CD4-positive, alpha-beta T cell (primary cell): ENCODE measurements around the gene VARS2. TPM values are rescaled to one million over a fixed set of nuclear protein-coding genes. Genes with fewer than 3 reads are reported as not detected.

Source experiments
- ATAC-seq: fragments of 200-7000 bp; cut with Tn5 transposase; one replicate; pipeline ENCODE4 v1.10.0; 2022; ENCODE audit warnings: mild to moderate bottlenecking; ENCODE audit not compliant: poor library complexity
- CTCF ChIA-PET: fragments of 350-600 bp; sonication (Branson Sonifier 250); formaldehyde crosslinking; loops from one replicate; lab custom pipeline; 2021; ENCODE audit warnings: antibody characterized with exemption, inconsistent platforms; lab: Charles Lee
- POLR2A ChIA-PET: fragments of 350-600 bp; sonication (Branson Sonifier 250); formaldehyde crosslinking; loops from one replicate; lab custom pipeline; 2021; ENCODE audit warnings: antibody characterized with exemption, inconsistent platforms; lab: Charles Lee
- DNase-seq, 14 experiments: peaks; one replicate each; pipeline ENCODE4 v3.0.0-alpha.2; 2013 to 2020; ENCODE audit warnings: mixed read lengths in 2 of 14
- H3K27ac ChIP-seq, 2 donors: one replicate each; pipeline versions ENCODE4 v1.5.1 to v1.7.0; 2013; ENCODE audit warnings: low read length in 2 of 2, low read depth in 1 of 2, mild to moderate bottlenecking in 1 of 2
- H3K27me3 ChIP-seq, 2 experiments: 1 replicate in 1 of 2; 2 replicates in 1 of 2; pipeline versions ENCODE4 v1.6.1 to v1.7.0; 2013; ENCODE audit warnings: low read length in 2 of 2, control low read depth in 1 of 2, mild to moderate bottlenecking in 1 of 2, moderate library complexity in 1 of 2; ENCODE audit not compliant: insufficient read depth in 2 of 2, control insufficient read depth in 1 of 2
- H3K36me3 ChIP-seq: one replicate; pipeline ENCODE4 v1.6.1; 2013; ENCODE audit warnings: low read length, control low read depth; ENCODE audit not compliant: insufficient read depth
- H3K4me1 ChIP-seq: one replicate; pipeline ENCODE4 v1.6.1; 2013; ENCODE audit warnings: low read length, control low read depth; ENCODE audit not compliant: insufficient read depth
- H3K4me3 ChIP-seq: one replicate; pipeline ENCODE4 v1.5.1; 2013; ENCODE audit warnings: mild to moderate bottlenecking, low read length, moderate library complexity
- H3K9me3 ChIP-seq, 2 experiments: 1 replicate in 1 of 2; 2 replicates in 1 of 2; pipeline versions ENCODE4 v1.6.1 to v1.7.0; 2013; ENCODE audit warnings: low read length in 2 of 2, mild to moderate bottlenecking in 2 of 2, control low read depth in 1 of 2, moderate library complexity in 1 of 2; ENCODE audit not compliant: control insufficient read depth in 1 of 2, insufficient read depth in 1 of 2
- H3K27ac Mint-ChIP-seq: one replicate; pipeline ENCODE4 v1.8.0; 2020; ENCODE audit warnings: mixed read lengths
- H3K27me3 Mint-ChIP-seq: one replicate; pipeline ENCODE4 v1.8.0; 2021; ENCODE audit warnings: mixed read lengths
- H3K36me3 Mint-ChIP-seq: one replicate; pipeline ENCODE4 v1.8.0; 2021; ENCODE audit warnings: low read depth, mixed read lengths
- H3K4me1 Mint-ChIP-seq: one replicate; pipeline ENCODE4 v1.8.0; 2021; ENCODE audit warnings: low read depth, mixed read lengths
- H3K4me3 Mint-ChIP-seq: one replicate; pipeline ENCODE4 v1.8.0; 2020; ENCODE audit warnings: mild to moderate bottlenecking, mixed read lengths
- H3K9me3 Mint-ChIP-seq: one replicate; pipeline ENCODE4 v1.8.0; 2020; ENCODE audit warnings: mixed read lengths
- intact Hi-C, 2 experiments: fragments of 100-400 bp; cut with DNase I in 1 of 2; cut with micrococcal nuclease in 1 of 2; formaldehyde crosslinking; loops; one replicate each; pipeline versions ENCODE4 v1.15.1 to v1.9.0; 2023 to 2025; cut with DNase I, micrococcal nuclease
- total RNA-seq, 174 experiments: library from RNA in 2 of 174; stranded (reverse) in 2 of 174; gene quantifications; one replicate each; pipeline ENCODE4 v1.2.3 and lab custom pipeline; 2021 to 2026
- TF ChIP-seq, protein P1 (sequence below): fragments of 200-600 bp; IDR thresholded peaks from one replicate; pipeline ENCODE4 v1.8.0; 2022; ENCODE audit warnings: antibody characterized with exemption, mild to moderate bottlenecking

The VARS2 gene
- total RNA-seq, 2 experiments from 2014 or later: 19.3 to 21.7 TPM

DNA sequence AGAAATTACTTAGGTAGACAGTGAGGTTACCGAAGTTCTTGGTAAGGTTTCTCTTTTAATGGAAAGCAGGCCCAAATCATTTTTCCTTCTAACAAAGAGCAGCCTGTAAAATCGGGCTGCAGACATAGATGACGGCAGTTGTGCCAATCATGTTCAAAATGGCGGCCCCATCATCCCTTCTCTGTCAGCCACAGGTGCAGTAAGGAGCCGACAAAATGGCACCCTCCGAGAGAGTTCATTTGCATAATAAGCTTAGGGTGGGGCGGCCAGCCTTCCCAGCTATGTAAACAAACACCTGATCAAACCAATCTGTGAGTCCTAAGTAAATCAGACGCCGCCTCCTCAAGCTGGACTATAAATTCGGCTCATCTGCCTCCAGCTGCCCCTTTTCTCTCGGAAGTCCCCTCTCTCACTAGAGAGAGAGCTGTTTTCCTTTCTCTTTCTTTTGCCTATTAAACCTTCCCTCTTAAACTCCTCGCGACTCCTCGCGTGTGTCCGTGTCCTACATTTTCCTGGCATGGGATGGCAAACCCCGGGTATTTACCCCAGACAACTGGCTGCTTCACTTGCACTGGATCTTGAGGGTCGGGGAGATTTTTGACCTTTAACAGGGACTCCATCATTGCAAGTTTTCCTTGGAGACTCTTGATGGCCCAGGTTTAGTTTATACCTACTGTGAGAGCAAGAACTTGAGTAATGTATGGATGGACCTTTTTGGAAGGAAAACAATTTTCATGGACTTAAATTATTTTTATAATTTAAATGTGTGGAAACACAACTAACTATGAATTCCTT is 38.6 kb upstream of the VARS2 start:
- intact Hi-C loops: loop anchor here in 1 of 2 experiments (2.0 kb wide), 1 partner anchor 131 kb away; the partner anchor contains the start of gene IER3
- Mint-ChIP-seq H3K27me3 (no peaks in the 10 kb centered on the region), H3K36me3 (peaks cover 11% of the 10 kb centered on the region), H3K9me3 (no peaks in the 10 kb centered on the region), H3K27ac (no peak overlapping the region), H3K4me1 (peaks cover 14% of the 10 kb centered on the region), H3K4me3 (no peak overlapping the region)
- no peaks in the 10 kb centered on the region for H3K36me3 ChIP-seq
- ChIA-PET POLR2A (no interaction called here), CTCF (no interaction called here)
- ATAC-seq: no peak
- TF ChIP-seq, protein P1, sequence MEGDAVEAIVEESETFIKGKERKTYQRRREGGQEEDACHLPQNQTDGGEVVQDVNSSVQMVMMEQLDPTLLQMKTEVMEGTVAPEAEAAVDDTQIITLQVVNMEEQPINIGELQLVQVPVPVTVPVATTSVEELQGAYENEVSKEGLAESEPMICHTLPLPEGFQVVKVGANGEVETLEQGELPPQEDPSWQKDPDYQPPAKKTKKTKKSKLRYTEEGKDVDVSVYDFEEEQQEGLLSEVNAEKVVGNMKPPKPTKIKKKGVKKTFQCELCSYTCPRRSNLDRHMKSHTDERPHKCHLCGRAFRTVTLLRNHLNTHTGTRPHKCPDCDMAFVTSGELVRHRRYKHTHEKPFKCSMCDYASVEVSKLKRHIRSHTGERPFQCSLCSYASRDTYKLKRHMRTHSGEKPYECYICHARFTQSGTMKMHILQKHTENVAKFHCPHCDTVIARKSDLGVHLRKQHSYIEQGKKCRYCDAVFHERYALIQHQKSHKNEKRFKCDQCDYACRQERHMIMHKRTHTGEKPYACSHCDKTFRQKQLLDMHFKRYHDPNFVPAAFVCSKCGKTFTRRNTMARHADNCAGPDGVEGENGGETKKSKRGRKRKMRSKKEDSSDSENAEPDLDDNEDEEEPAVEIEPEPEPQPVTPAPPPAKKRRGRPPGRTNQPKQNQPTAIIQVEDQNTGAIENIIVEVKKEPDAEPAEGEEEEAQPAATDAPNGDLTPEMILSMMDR: no peak
- no peak overlapping the region for H3K27ac ChIP-seq
- peaks cover 2 to 10% of the 10 kb centered on the region in 2 experiments for H3K9me3 ChIP-seq
- H3K4me1 ChIP-seq: peaks cover 13% of the 10 kb centered on the region
- H3K27me3 ChIP-seq: no peaks in the 10 kb centered on the region
- DNase-seq: no peak
- no peak overlapping the region for H3K4me3 ChIP-seq

GRCh38 chr6:30876039-30876730 is 37.9 kb upstream of the VARS2 start:
- ATAC-seq: no peak
- POLR2A ChIA-PET: no interaction called here

More at GRCh38 chr6:30876039-30876730, 37.9 kb upstream of the VARS2 start:
- H3K36me3 Mint-ChIP-seq: peaks cover 6% of the 10 kb centered on the region
- Histone ChIP-seq H3K4me1 (peaks cover 13% of the 10 kb centered on the region), H3K27me3 (no peaks in the 10 kb centered on the region), H3K9me3 (peaks cover 0 to 10% of the 10 kb centered on the region in 2 experiments), H3K36me3 (no peaks in the 10 kb centered on the region), H3K4me3 (no peak overlapping the region), H3K27ac (no peak overlapping the region)
- H3K27ac Mint-ChIP-seq: no peak overlapping the region
- no peak overlapping the region for H3K4me3 Mint-ChIP-seq
- no peaks in the 10 kb centered on the region for H3K27me3 Mint-ChIP-seq
- peaks cover 14% of the 10 kb centered on the region for H3K4me1 Mint-ChIP-seq
- H3K9me3 Mint-ChIP-seq: no peaks in the 10 kb centered on the region
- no peak for DNase-seq
- TF ChIP-seq, protein P1: no peak
- CTCF ChIA-PET: interaction anchor here (1.2 kb wide), 2 partner anchors 46 to 48 kb away, joined by 5 read pairs; no protein-coding TSS in a partner anchor
- intact Hi-C loops: loop anchor here in 1 of 2 experiments (2.0 kb wide), 1 partner anchor 131 kb away; the partner anchor contains the start of gene IER3
